Adrenal gland (tissue), 12 donors: ENCODE measurements around the gene CHD9NB. TPM values are rescaled to one million over a fixed set of nuclear protein-coding genes. Genes with fewer than 3 reads are reported as not detected.

Source experiments
- DNase-seq, 7 donors: peaks; one replicate each; pipeline ENCODE4 v3.0.0-alpha.2; 2019 to 2020
- H3K27ac ChIP-seq, 5 donors: fragments of 200-600 bp; sonication (generic) in 4 of 5; 1 replicate in 3 of 5; 2 replicates in 2 of 5; pipeline versions ENCODE4 v1.5.1 to v1.8.0; 2016 to 2020; ENCODE audit warnings: mild to moderate bottlenecking in 1 of 5
- H3K27me3 ChIP-seq: fragments of 200-600 bp; 2 replicates; pipeline ENCODE4 v1.8.0; 2021
- H3K36me3 ChIP-seq, 2 donors: fragments of 200-600 bp; replicated peaks in 1 of 2; 1 replicate in 1 of 2; 2 replicates in 1 of 2; pipeline versions ENCODE4 v1.5.1 to v1.8.0; 2018 to 2022
- H3K4me1 ChIP-seq, 2 donors: fragments of 200-600 bp; replicated peaks in 1 of 2; 1 replicate in 1 of 2; 2 replicates in 1 of 2; pipeline versions ENCODE4 v1.5.1 to v1.8.0; 2018 to 2021
- H3K4me3 ChIP-seq, 4 donors: fragments of 200-600 bp; sonication (generic) in 3 of 4; one replicate each; pipeline ENCODE4 v1.5.1; 2016 to 2018
- H3K9me3 ChIP-seq, 3 donors: fragments of 200-600 bp; sonication (generic) in 1 of 3; replicated peaks in 1 of 3; 1 replicate in 2 of 3; 2 replicates in 1 of 3; pipeline versions ENCODE4 v1.5.1 to v1.8.0; 2016 to 2021
- POLR2A ChIP-seq, 2 donors: fragments of 450-650 bp; IDR thresholded peaks; one replicate each; pipeline ENCODE4 v1.6.1; 2017; ENCODE audit warnings: antibody characterized with exemption in 2 of 2, mild to moderate bottlenecking in 2 of 2, moderate library complexity in 1 of 2
- WGBS, 4 donors: extraction: QIAGEN DNeasy Blood & Tissue Kit in 2 of 4; methylation state at CpG; one replicate each; pipeline versions ENCODE4 v1.1.5 to v1.1.7; 2013 to 2017; 5-methylcytosine and 5-hydroxymethylcytosine counted together
- intact Hi-C, 2 donors: fragments of 100-400 bp; cut with DNase I; formaldehyde crosslinking; loops; one replicate each; pipeline versions ENCODE4 v1.14.1 to v1.15.0; 2022 to 2023
- polyA plus RNA-seq, 3 donors: library from polyadenylated mRNA; stranded (reverse); fragments of 200-250 nt in 2 of 3; fragments of 350-450 nt in 1 of 3; fragmentation: Illumina TruSeq in 1 of 3; extraction: RNeasy Lipid Tissue Mini Kit (QIAGEN cat#74804) in 1 of 3; gene quantifications; one replicate each; pipeline ENCODE4 v1.2.3, GENCODE V29; 2013 to 2014
- total RNA-seq, 9 donors: library from RNA; depleted of rRNA in 4 of 9; stranded (reverse); fragments of >200 nt in 4 of 9; fragments of 120-200 nt in 1 of 9; fragmentation: NEBNext Ultra II Directional in 1 of 9; extraction: Animal tissue kit (Norgen Biotek cat#: 25700) in 1 of 9; gene quantifications; one replicate each; pipeline versions ENCODE4 v1.1.0 to v1.2.4, GENCODE V29; 2013 to 2023
- TF ChIP-seq, protein P1 (sequence below), 6 experiments: fragments of 450-650 bp in 4 of 6; fragments of 200-600 bp in 2 of 6; sonication (generic) in 1 of 6; IDR thresholded peaks; 1 replicate in 5 of 6; 2 replicates in 1 of 6; pipeline versions ENCODE4 v1.5.1 to v1.8.0; 2016 to 2021; ENCODE audit warnings: antibody characterized with exemption in 6 of 6, mild to moderate bottlenecking in 2 of 6, moderate library complexity in 1 of 6
- donor health status: healthy with polysubstance abuse.
- donor health status: Bipolar disorder and iron deficiency.
- donor health status: DM: yes; HTN: yes; CAD: no.
- donor health status: DM: no; HTN: no; CAD: no.
- donor health status: DM: no; HTN: no; CAD: no.
- donor health status: DM: yes; HTN: yes; CAD: no.

Gene CHD9NB
- total and polyA plus RNA-seq, 12 donors, result 0.11 to 1.3 (median 0.55) TPM

GRCh38 chr16:52991572-52991971, 61.1 kb downstream of the CHD9NB start:
- no peak overlapping the region for H3K27ac ChIP-seq
- DNase-seq, result no peak
- H3K4me3 ChIP-seq, result no peak overlapping the region
- no peaks in the 10 kb centered on the region for H3K9me3 ChIP-seq
- no peak for TF ChIP-seq POLR2A (IDR thresholded peaks at IDR 0.05)
- TF ChIP-seq, protein P1, sequence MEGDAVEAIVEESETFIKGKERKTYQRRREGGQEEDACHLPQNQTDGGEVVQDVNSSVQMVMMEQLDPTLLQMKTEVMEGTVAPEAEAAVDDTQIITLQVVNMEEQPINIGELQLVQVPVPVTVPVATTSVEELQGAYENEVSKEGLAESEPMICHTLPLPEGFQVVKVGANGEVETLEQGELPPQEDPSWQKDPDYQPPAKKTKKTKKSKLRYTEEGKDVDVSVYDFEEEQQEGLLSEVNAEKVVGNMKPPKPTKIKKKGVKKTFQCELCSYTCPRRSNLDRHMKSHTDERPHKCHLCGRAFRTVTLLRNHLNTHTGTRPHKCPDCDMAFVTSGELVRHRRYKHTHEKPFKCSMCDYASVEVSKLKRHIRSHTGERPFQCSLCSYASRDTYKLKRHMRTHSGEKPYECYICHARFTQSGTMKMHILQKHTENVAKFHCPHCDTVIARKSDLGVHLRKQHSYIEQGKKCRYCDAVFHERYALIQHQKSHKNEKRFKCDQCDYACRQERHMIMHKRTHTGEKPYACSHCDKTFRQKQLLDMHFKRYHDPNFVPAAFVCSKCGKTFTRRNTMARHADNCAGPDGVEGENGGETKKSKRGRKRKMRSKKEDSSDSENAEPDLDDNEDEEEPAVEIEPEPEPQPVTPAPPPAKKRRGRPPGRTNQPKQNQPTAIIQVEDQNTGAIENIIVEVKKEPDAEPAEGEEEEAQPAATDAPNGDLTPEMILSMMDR (IDR thresholded peaks at IDR 0.05), result no peak
- intact Hi-C loops, result no loop called here
- 89 to 100% (median 95%) methylated on average over 1 of the region's 1 CpG for WGBS, 4 donors
- no peaks in the 10 kb centered on the region for H3K27me3 ChIP-seq
- no peaks in the 10 kb centered on the region for H3K36me3 ChIP-seq
- H3K4me1 ChIP-seq, result no peaks in the 10 kb centered on the region

Other genes with a start within 250 kb of the CHD9NB start
- gene CHD9, start 2.1 kb upstream of the CHD9NB start, total RNA-seq, result 10 to 100 TPM; 28.3 to 95.9 (median 62.9) TPM
- gene CHD9, start 2.1 kb upstream of the CHD9NB start, polyA plus RNA-seq, result 10 to 100 TPM; 10.0 to 29.7 (median 27.3) TPM